COLO668 (cell line): ENCODE measurements around the gene COL24A1.
A peak's percentile ranks its signal among the peaks of the same experiment; 100 is the strongest.
"Not testable (repeated sequence)": the region's sequence is repeated elsewhere in the genome, so short reads cannot be mapped to it uniquely, and the experiment has no call there.

Experiments
- DNase-seq: peaks from one replicate; lab custom pipeline; 2025; ENCODE audit not compliant: unreplicated experiment; lab: John Stamatoyannopoulos, UW

Gene COL24A1

DNA sequence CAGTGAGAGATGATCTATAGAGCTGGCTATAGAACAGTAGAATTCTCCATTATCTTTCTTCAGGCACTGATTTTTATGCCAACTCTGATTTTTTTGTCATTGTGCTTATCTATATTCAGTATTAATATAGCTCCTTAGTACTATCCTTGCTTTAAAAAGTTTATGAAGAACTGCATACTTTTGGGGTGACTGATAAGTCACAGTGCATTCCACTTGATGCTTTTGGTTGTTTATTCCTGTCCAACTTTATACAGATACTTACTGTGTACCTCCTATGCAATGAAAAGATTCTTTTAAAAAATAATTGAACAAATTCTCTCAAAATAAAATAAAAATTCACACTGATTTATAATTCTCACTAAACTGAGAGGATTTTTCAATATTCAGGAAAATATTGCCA, 71.6 kb downstream of the COL24A1 start:
- no peak for DNase-seq

DNA sequence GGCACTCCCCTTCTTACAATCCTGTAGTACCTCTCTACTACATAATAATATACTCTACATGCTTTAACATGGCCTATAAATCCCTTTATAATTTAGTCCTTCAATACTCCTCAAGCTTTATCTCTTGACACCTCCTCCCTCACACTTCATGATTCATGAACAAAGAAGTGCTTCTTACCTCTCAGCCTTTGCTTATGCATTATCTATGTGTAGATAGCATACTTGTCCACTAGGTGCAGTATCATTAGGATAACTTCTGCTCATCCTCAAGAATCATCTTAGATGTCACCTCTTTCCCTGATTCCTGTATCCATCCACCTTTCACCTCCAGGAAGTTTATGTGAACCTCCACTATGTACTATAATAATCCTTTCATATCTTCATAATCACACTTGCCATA, 74.4 kb downstream of the COL24A1 start:
- DNase-seq, result no peak

DNA sequence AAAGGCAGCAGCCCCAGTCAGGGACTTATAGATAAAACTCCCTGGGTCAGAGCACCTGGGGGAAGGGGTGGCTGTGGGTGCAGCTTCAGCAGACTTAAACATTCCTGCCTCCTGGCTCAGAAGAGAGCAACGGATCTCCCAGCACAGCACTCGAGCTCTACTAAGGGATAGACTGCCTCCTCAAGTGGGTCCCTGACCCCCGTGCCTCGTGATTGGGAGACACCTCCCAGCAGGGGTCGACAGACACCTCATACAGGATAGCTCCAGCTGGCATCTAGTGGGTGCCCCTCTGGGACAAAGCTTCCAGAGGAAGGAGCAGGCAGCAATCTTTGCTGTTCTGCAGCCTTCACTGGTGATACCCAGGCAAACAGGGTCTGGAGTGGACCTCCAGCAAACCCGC, 84.1 kb downstream of the COL24A1 start:
- not testable (repeated sequence) for DNase-seq

DNA sequence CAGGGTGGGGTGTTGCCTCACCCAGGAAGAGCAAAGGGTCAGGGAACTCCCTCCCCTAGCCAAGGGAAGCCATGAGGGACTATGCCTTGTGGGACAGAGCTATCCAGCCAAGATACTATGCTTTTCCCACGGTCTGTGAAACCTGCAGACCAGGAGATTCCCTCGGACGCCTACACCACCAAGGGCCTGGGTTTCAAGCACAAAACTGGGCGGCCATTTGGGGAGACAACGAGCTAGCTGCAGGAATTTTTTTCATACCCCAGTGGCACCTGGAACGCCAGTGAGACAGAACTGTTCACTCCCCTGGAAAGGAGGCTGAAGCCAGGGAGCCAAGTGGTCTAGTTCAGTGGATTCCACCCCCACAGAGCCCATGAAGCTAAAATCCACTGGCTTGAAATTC, 84.7 kb downstream of the COL24A1 start:
- not testable (repeated sequence) for DNase-seq

DNA sequence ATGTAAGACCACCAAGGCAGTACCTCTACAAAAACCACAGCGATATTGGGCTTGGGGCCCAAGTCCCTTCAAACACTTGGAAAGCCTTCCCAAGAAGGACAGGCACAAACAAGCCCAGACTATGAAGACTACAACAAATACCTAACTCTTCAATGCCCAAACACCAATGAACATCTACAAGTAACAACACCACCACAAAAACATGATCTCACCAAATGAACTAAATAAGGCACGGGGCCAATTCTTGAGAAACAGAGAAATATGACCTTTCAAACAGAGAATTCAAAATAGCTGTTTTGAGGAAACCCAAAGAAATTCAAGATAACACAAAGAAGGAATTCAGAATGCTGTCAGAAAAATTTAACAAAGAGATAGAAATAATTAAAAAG, 86.8 kb downstream of the COL24A1 start:
- DNase-seq, result no peak

DNA sequence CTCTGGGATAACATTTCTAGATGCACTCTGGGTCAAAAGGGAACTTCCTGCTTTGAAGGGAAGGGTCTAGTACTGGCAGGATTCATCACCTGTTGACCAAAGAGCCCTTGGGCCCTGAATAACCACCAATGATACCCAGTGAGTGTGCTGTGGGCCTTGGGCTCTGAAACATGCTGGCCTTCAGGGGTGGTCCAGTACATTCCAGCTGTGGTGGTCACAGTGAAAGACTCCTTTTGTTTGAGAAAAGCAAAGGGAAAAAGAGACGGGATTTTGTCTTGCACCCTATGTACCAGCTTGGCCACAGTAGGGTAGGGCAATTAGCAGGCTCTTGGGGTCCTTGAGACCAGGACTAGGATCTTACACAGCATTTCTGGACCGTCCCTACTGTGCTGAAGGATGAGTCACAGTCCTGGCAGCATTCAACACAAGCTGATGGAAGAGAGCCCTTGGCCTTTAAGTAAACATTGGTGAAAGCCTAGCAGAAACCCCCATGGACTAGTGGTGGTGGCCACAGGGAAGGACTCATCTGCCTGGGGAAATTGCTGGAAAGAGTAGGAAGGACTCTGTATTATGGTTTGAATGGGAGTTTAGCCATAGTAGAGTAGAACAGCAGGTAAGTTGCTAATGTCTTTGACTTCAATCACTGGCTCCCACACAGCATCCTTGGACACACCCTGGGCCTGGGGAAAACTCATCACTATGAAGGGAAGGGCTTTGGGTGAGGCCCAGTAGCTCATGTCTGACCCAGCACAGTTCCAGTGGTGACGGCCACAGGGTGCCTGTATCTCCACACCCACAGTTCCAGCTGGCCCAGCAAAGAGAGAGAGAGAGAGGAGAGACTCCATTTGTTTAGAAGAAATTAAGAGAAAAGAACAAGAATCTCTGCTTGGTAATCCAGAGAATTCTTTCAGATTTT, 87.5 kb downstream of the COL24A1 start:
- DNase-seq, result no peak

DNA sequence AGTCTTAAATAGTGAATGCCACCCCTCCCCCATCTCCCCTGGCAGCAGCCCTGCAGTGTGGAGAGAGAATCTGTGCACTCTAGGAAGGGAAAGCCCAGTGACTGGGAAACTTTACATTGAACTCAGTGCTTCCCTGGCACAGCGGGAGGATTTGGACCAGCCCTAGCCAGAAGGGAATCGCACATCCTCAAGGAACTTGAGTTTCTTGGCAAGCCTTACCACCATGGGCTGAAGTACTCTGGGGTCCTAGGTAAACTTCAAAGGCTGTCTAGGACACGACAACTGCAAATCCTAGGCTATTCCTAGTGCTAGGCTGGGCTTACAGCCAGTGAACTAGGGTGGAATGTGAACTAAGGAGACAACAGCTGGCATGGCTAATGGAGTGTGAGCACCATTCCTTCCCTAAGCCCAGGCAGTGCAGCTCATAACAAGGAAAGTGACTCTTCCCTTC, 88.3 kb downstream of the COL24A1 start:
- no peak for DNase-seq

DNA sequence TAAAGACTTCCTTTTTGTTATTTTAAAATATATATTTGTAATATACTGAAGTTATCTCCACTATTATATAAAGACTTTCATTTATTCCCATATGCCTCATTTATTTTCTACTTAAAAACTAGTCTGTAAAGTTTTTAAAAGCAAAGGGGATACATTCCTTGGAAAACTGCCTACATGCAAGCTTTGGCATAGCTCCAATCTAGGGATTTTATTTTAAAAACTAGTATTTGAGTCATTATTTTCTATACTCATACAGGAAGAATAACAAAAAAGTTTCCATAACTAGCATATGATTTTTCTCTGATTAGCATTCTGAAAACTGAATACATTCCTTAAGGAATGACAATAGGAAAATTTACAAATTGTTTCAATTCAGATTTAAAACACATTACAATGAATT, 88.9 kb downstream of the COL24A1 start:
- DNase-seq, result no peak

DNA sequence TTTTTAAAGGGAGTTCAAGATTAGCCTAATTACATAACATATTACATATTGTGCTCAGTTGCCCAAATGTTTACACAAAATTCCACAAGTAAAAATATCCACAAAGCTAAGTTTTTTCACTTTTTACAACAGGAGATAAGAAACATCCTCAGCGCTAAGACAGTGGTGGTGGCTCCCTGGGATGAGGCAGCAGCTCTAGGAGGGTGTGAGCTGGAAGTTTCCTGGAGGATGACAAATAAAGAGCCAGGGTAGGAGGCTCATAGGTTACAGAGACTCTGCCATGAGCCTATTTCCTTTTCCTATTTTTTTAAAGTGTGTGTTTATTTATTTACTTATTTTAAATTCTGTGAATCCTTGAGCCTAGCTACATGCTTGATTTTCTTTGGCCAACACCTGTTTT, 91.7 kb downstream of the COL24A1 start:
- no peak for DNase-seq

DNA sequence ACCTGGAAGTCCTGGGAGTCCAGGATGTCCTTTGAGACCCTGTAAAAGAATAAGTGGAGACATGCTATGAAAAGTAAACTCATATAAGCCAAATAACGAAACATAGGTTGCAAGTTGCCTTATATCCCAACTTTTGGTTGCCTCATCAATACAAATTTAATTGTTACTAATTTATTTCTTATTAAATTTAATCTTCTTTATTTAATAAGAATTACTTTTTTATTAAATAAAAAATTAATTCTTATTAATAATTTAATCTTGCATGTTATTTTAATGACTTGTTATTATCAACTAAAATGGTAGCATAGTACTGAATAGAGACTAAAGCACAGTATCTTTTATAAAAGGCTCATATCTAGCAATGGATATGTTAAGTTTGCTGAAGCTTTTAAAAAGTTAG, 92.9 kb downstream of the COL24A1 start:
- DNase-seq, result no peak

DNA sequence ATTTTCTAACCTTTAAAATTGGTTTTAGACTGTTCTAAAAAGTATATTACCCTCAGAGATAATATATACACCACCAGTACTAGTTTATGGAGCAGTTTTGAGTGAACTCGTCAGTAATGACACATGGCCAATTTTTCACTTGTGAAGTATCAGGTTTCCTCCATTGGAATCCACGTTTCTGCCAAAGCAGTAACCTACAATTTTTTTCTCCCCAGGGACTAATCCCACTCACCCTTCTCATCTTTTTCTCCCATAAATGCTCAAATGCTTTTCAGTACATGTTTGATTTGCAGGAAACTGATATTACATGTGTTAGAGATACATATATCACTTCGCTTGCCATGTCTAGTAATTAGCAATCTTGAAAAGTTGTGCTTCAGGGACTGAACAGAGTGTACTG, 94.1 kb downstream of the COL24A1 start:
- no peak for DNase-seq

DNA sequence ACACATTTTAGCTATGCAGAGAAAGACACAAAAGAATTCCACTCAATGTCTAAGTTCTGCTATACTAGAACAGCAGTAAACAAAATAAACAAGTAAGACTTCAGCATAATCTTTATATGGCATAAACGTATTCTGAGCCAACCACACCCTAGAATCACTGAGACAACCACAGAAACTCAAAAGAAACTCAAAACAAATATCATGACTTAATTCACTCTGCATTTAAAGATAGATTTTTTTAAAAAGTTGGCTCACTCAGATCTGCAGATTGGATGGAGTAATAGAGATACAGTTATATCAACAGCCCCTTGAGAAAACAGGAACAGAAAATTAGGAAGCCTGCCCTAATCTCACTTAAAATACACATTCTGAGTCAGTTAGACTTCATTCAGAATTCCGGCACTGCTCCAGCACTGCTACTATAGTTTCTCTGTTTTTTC, 95.0 kb downstream of the COL24A1 start:
- no peak for DNase-seq

DNA sequence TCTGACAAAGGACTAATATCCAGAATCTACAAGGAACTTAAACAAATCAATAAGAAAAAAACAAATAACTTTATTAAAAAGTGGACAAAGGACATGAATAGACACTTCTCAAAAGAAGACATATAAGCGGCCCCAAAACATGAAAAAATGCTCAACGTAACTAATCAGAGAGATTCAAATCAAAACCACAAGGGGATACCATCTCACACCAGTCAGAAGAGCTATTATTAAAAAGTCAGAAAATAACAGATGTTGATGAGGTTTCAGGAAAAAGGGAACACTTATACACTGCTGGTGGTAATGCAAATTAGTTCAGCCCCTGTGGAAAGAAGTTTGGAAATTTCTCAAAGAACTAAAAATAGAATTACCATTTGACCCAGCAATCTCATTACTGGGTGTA, 102.2 kb downstream of the COL24A1 start:
- no peak for DNase-seq

DNA sequence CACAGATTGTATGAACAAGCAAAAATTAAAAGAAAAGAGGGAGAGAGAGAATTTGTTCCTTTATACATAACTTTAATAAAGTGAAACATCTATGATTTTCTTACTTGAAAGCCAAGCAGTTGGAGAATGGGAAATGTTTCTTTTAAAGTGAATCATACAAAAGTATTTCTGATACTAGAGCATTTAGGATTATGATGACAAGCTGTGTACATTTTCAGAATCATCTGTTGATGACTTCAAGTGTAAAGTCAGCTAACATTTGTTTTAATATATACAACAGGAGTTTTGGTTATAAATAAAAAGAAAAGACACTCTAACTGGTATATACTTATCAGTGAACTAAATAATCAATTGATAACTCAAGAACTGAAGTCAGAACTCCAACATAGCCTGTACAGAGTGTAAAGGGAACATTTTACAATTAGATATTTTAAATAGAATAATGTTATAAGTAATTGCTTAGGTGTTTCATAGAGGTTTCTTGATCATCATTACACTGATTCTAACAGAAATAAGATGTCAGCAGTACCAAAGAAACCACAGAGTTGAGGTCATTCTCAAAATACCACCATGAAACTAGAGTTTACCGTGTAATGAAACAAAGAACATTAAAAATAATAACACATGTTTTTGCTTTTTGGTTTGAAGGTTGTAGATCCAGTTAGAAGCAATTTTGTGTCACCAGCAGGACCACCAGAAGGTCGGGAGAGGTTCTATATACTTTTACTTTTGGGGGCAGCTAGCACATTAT, 103.4 kb downstream of the COL24A1 start:
- no peak for DNase-seq

DNA sequence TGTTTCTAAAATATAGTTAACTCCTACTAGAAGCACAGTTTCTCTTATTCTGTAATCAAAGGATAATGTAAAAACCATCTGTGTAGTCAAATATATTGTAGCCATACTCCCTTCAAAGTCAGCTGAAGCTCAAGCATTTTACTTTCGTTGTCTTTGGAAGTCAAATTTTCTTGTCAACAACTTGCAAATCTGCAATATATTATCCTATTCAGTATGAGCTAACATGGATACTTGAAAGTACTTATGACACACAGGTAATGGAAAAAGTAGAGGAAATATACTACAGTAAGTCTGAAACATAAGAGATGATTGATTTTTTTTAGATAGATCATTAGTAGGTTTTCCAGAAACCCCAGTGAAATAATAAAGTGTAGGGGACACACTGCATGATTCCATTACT, 121.5 kb downstream of the COL24A1 start:
- DNase-seq, result no peak

DNA sequence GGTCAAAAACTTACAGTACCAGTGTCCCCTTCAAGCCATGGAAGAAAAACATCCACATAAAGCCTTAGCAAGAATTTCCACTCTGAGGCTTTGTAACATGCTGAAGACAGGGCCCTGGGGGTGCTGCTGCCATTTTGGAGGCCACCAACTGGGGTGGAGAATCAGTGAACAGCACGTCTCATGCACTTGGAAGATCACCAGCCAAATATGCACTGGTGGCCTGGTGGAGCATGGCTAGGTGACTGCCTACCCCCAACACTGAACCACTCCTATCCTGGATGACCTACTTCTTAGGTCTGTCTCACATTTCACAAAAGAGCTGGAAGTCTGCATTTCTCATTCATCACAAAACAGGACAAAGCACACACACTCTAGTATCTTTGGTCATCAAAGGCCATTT, 126.4 kb downstream of the COL24A1 start:
- no peak for DNase-seq

DNA sequence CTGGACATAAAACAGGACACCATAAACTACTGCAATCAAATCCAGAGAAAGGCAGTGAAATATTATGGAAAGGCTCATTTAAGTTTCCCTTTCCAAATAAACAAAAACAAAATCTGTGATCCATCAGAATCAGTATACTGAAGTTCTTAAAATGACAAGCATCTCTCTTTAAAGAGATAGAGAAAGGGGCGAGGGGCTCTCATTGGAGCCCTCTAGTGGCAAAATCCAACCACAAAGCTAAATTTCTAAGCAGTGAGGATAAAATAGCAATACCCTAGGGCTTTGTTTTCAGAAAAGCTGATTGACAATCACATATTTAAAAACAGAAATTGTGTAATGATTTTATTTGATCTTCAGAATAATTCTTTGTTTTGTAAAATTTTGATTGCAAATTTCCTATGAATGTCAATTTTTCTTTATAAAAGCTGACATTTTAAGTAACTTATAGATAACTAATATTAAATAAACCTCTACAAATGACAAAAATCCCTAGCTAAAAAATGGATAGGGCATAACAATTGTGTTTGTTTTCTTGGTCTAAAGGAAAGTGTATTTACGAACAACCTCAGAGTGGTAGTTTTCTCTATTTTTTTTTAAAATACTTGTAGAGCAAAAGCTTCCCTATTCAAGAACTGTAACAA, 138.2 kb downstream of the COL24A1 start:
- peak; percentile 38 for DNase-seq

DNA sequence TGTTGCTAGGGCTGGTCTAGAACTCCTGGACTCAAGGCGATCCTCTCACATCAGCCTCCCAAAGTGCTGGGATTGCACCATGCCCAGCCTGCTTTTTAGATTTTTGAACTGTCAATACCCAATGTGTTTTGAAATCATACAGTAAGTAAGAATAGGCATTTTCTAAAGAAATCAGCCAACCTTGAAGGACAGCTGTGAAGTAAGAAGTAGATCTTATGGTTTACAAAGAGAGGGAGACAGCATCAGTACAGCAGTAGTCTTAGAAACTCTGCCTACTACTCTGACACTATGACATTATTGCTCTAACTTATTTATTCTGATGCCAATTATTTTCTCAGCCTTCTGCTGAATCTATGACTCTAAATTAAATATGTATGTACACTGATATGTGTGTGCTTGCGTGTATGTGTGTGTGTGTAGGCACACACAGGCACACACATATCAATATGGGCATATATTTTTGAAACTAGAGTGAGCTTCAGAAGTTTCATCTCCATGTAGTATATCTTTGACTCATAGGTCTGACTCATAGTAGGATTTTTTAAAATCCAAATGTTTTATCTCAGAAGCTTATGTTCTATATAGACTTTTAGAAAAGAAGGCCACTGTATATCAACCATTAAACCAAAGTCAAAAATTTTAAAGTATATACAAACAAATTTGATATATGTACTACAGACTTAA, 140.4 kb downstream of the COL24A1 start:
- no peak for DNase-seq

DNA sequence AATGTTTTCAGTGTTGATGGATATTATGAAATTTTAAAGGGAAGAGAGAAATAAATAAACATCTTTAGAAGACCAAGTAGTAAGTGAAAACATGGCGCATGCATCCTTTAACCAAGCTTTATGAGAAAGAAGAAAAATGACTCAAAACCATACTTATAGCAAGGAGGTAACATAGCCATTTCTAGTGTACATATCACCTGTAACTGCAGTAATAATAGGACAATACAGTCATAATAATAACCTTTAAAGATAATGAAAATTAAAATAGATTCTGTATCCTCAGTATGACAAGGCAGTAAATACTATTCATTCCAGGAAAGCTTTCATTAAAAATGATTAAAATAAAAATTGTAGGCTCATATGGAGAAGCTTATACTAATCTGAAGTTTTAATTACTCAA, 141.2 kb downstream of the COL24A1 start:
- DNase-seq, result no peak

DNA sequence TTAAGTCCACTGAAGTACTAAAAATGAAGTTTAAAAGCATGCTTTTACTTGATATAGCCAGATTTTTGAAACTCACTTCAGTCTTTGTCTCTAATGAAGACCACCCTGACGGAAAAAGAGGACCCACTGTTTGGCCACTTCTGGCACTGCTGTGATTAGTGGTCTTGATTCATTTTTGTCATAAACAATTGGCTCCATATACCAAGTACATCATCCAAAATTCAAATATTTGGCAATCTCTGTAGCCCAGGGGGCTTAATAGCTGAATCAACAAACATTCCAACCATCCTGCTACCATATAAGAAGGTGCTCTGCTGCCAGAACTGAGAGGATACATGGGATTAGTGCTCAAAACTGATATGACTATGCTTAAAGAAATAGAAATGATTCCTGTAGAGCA, 156.0 kb downstream of the COL24A1 start:
- DNase-seq, result no peak
